Smooth muscle cell (in vitro differentiated cells): Measurements from ENCODE around the gene UBE2N. TPM values are rescaled to one million over a fixed set of nuclear protein-coding genes. Genes with fewer than 3 reads are reported as not detected.

Source experiments
- DNase-seq: peaks from one replicate; lab custom pipeline; 2025; ENCODE audit not compliant: unreplicated experiment; lab: John Stamatoyannopoulos, UW
- H2AFZ ChIP-seq: fragments of 200-600 bp; sonication (generic); 2 replicates; pipeline ENCODE4 v1.6.0; 2016; ENCODE audit warnings: antibody characterized with exemption, low read depth, mild to moderate bottlenecking
- H3F3A ChIP-seq: fragments of 200-600 bp; sonication (generic); 2 replicates; pipeline ENCODE4 v1.6.0; 2017; ENCODE audit warnings: antibody characterized with exemption, low read depth
- H3K27ac ChIP-seq: fragments of 200-600 bp; sonication (generic); 2 replicates; pipeline ENCODE4 v1.5.1; 2016; ENCODE audit warnings: low read depth, mild to moderate bottlenecking
- H3K27me3 ChIP-seq: fragments of 200-600 bp; sonication (generic); 2 replicates; pipeline ENCODE4 v1.6.1; 2016; ENCODE audit warnings: low read depth, mild to moderate bottlenecking
- H3K36me3 ChIP-seq: fragments of 200-600 bp; sonication (generic); 2 replicates; pipeline ENCODE4 v1.5.1; 2016; ENCODE audit warnings: low read depth
- H3K4me1 ChIP-seq: fragments of 200-600 bp; sonication (generic); 2 replicates; pipeline ENCODE4 v1.5.1; 2016; ENCODE audit warnings: low read depth
- H3K4me2 ChIP-seq: fragments of 200-600 bp; sonication (generic); 2 replicates; pipeline ENCODE4 v1.6.0; 2016; ENCODE audit warnings: mild to moderate bottlenecking
- H3K4me3 ChIP-seq: fragments of 200-600 bp; sonication (generic); 2 replicates; pipeline ENCODE4 v1.5.1; 2016; ENCODE audit warnings: mild to moderate bottlenecking
- H3K79me2 ChIP-seq: fragments of 200-600 bp; sonication (generic); 2 replicates; pipeline ENCODE4 v1.6.0; 2016; ENCODE audit warnings: low read depth, mild to moderate bottlenecking
- H3K9ac ChIP-seq: fragments of 200-600 bp; sonication (generic); 2 replicates; pipeline ENCODE4 v1.6.0; 2016; ENCODE audit warnings: low read depth
- H3K9me3 ChIP-seq: fragments of 200-600 bp; sonication (generic); replicated peaks from 2 replicates; pipeline ENCODE4 v1.5.1; 2016; ENCODE audit warnings: low read depth
- H4K20me1 ChIP-seq: fragments of 200-600 bp; sonication (generic); 2 replicates; pipeline ENCODE4 v1.6.0; 2016; ENCODE audit warnings: low read depth
- CTCF ChIP-seq: fragments of 200-600 bp; sonication (generic); IDR thresholded peaks from 2 replicates; pipeline ENCODE4 v1.5.1; 2017; ENCODE audit warnings: borderline replicate concordance, mild to moderate bottlenecking, antibody characterized with exemption; ENCODE audit not compliant: insufficient read depth, poor library complexity, severe bottlenecking
- WGBS: methylation state at CpG from one replicate; pipeline ENCODE4 v1.1.7; 2016; ENCODE audit warnings: low lambda C conversion rate; 5-methylcytosine and 5-hydroxymethylcytosine counted together
- polyA plus RNA-seq: library from polyadenylated mRNA; unstranded; fragments of >200 nt; fragmentation: Nextera tagmentation; extraction: Ambion mirVana; gene quantifications from 2 replicates; pipeline ENCODE4 v1.2.1, GENCODE V29; 2016
- total RNA-seq: library from RNA; depleted of rRNA; stranded (reverse); fragments of >200 nt; gene quantifications from 2 replicates; pipeline ENCODE4 v1.2.3, GENCODE V29; 2014

The UBE2N gene
- total and polyA plus RNA-seq, 2 experiments from 2014 or later = 61.3 to 111 TPM

- H3K4me2 ChIP-seq = peak overlapping the region; percentile 20
- no peak overlapping the region for H3K9ac ChIP-seq
- no peaks in the 10 kb centered on the region for H3K27me3 ChIP-seq
- H4K20me1 ChIP-seq = peaks cover 100% of the 10 kb centered on the region
- no peak overlapping the region for H2AFZ ChIP-seq
- H3K9me3 ChIP-seq = no peaks in the 10 kb centered on the region
- no peak for TF ChIP-seq CTCF
- peaks cover 17% of the 10 kb centered on the region for H3K4me1 ChIP-seq
- WGBS = 86% methylated on average over 1 of the region's 1 CpG
- DNase-seq = no peak
- peaks cover 100% of the 10 kb centered on the region for H3K79me2 ChIP-seq
- H3K4me3 ChIP-seq = no peak overlapping the region
- H3K27ac ChIP-seq = peak overlapping the region; percentile 74
- H3K36me3 ChIP-seq = no peaks in the 10 kb centered on the region
- H3F3A ChIP-seq = peaks cover 28% of the 10 kb centered on the region
Measured at GRCh38 chr12:93429852-93430251, 11.9 kb downstream of the UBE2N start.

- Histone ChIP-seq H3K27ac (peak overlapping the region; percentile 74), H4K20me1 (peaks cover 100% of the 10 kb centered on the region)
- no peak for TF ChIP-seq CTCF
Measured at GRCh38 chr12:93429448-93429847, 12.3 kb downstream of the UBE2N start.

GRCh38 chr12:93427779-93428564 lies 13.8 kb downstream of the UBE2N start:
- no peak for TF ChIP-seq CTCF
- Histone ChIP-seq H3K4me2 (peak overlapping the region; percentile 68), H2AFZ (no peak overlapping the region), H3K9ac (no peak overlapping the region), H3K79me2 (peaks cover 100% of the 10 kb centered on the region), H4K20me1 (peaks cover 100% of the 10 kb centered on the region), H3K27ac (peak overlapping the region; percentile 74), H3K27me3 (no peaks in the 10 kb centered on the region), H3F3A (peaks cover 27% of the 10 kb centered on the region), H3K4me3 (no peak overlapping the region), H3K36me3 (no peaks in the 10 kb centered on the region), H3K4me1 (peaks cover 36% of the 10 kb centered on the region), H3K9me3 (no peaks in the 10 kb centered on the region)
- 74% methylated on average over 5 of the region's 5 CpGs for WGBS
- no peak for DNase-seq

More at GRCh38 chr12:93429448-93429847, 12.3 kb downstream of the UBE2N start:
- no peak overlapping the region for H2AFZ ChIP-seq
- no peaks in the 10 kb centered on the region for H3K9me3 ChIP-seq
- H3K79me2 ChIP-seq = peaks cover 100% of the 10 kb centered on the region
- no peak overlapping the region for H3K4me3 ChIP-seq
- H3K4me1 ChIP-seq = peaks cover 21% of the 10 kb centered on the region
- no peak for DNase-seq
- 69% methylated on average over 1 of the region's 1 CpG for WGBS
- peaks cover 27% of the 10 kb centered on the region for H3F3A ChIP-seq
- no peak overlapping the region for H3K4me2 ChIP-seq
- no peaks in the 10 kb centered on the region for H3K27me3 ChIP-seq
- no peaks in the 10 kb centered on the region for H3K36me3 ChIP-seq
- no peak overlapping the region for H3K9ac ChIP-seq
